ENCODE data around the gene C12orf60.

GRCh38 chr12:14772946-14773345, 30.5 kb upstream of the C12orf60 start:
- TF ChIP-seq SMC3 (IDR thresholded peaks at IDR 0.05) (no peak), EP300 (IDR thresholded peaks at IDR 0.05) (no peak), RFX5 (IDR thresholded peaks at IDR 0.05) (no peak), JUN (IDR thresholded peaks at IDR 0.05) (no peak), KDM5A (IDR thresholded peaks at IDR 0.05) (no peak), NR3C1 (IDR thresholded peaks at IDR 0.05) (no peak), CHD2 (IDR thresholded peaks at IDR 0.05; ENCODE audit: low read length, partially characterized antibody) (no peak), JUNB (IDR thresholded peaks at IDR 0.05) (no peak), HDAC2 (IDR thresholded peaks at IDR 0.05) (no peak), CEBPB (IDR thresholded peaks at IDR 0.05) (no peak)
